ENCODE results near the gene HIVEP1. TPM values are rescaled to one million over a fixed set of nuclear protein-coding genes. Genes with fewer than 3 reads are reported as not detected.
"Not testable (repeated sequence)": the region's sequence is repeated elsewhere in the genome, so short reads cannot be mapped to it uniquely, and the experiment has no call there.

The HIVEP1 gene
- total and polyA plus RNA-seq, 2 of the 8 experiments (the other 6 are each of a cell fraction or from before 2014, with no cell fraction given) = 22.6 to 23.1 TPM

GRCh38 chr6:12176782-12177181 lies 164.7 kb downstream of the HIVEP1 start:
- H3K23ac ChIP-seq (ENCODE audit: insufficient read length); H2BK5ac ChIP-seq (ENCODE audit: low read depth, low read length); H2BK12ac ChIP-seq (ENCODE audit: low read depth, low read length); H2AK5ac ChIP-seq (ENCODE audit: low read depth, low read length); H4K5ac ChIP-seq (ENCODE audit: insufficient read length, low read depth, low read length); H4K8ac ChIP-seq (ENCODE audit: extremely low read depth, insufficient read depth, low read length); H2BK20ac ChIP-seq (ENCODE audit: low read length); H3K4me1 ChIP-seq (replicated peaks in 1 of 4; ENCODE audit: control insufficient read depth in 3 of 4, insufficient read depth in 4 of 4, low read length in 3 of 4); H4K91ac ChIP-seq (replicated peaks; ENCODE audit: insufficient read length, low read length); H3K79me1 ChIP-seq (ENCODE audit: low read depth, low read length); H2BK120ac ChIP-seq (replicated peaks; ENCODE audit: low read depth, low read length); H3K18ac ChIP-seq (ENCODE audit: extremely low read depth, low read length); H2BK15ac ChIP-seq (ENCODE audit: low read length); H3K36me3 ChIP-seq (ENCODE audit: control insufficient read depth in 2 of 4, insufficient read depth in 4 of 4, low read length in 3 of 4); H3K27ac ChIP-seq (ENCODE audit: low read depth, low read length); H3K56ac ChIP-seq (replicated peaks; ENCODE audit: insufficient read length, low read depth, low read length); H3K9ac ChIP-seq (replicated peaks in 1 of 4; ENCODE audit: extremely low read depth in 1 of 4, low read depth in 3 of 4, low read length in 3 of 4); H3K4me2 ChIP-seq (ENCODE audit: insufficient read depth in 1 of 2, low read depth in 2 of 2, low read length in 2 of 2); H3K9me3 ChIP-seq (ENCODE audit: insufficient read depth in 2 of 2, low read depth in 1 of 2, low read length in 1 of 2); CTCF ChIA-PET (ENCODE audit: partially characterized antibody); H4K20me1 ChIP-seq (replicated peaks in 1 of 2; ENCODE audit: control insufficient read depth in 1 of 2, insufficient read depth in 2 of 2, low read length in 2 of 2); H3K14ac ChIP-seq (ENCODE audit: insufficient read length); H3K4me3 ChIP-seq (ENCODE audit: extremely low read depth in 1 of 4, insufficient read depth in 2 of 4, low read depth in 3 of 4, low read length in 4 of 4); FAIRE-seq; H3K23me2 ChIP-seq (ENCODE audit: low read depth, low read length); H3K27me3 ChIP-seq (replicated peaks in 1 of 4; ENCODE audit: control insufficient read depth in 3 of 4, extremely low read depth in 1 of 4, insufficient read depth in 3 of 4, low read length in 3 of 4); DNase-seq (ENCODE audit: low read depth in 1 of 2, low spot score in 2 of 2); H3K79me2 ChIP-seq (ENCODE audit: control insufficient read depth in 1 of 2, insufficient read depth in 2 of 2, low read length in 2 of 2); H3K4ac ChIP-seq (replicated peaks; ENCODE audit: insufficient read length, low read depth, low read length); H2AFZ ChIP-seq (ENCODE audit: low read length): not testable (repeated sequence)
- TF ChIP-seq KDM1A (IDR thresholded peaks at IDR 0.05; ENCODE audit: borderline replicate concordance, low read length) = peak; percentile 59; the same call in 1 of the 2 replicates
- POLR2A ChIA-PET (ENCODE audit: partially characterized antibody) = interaction anchor here (1.2 kb wide), 1 partner anchor 14 kb away, joined by 3 read pairs; no protein-coding TSS in a partner anchor
- WGBS, 2 experiments (ENCODE audit: extremely low coverage in 1 of 2, insufficient coverage in 1 of 2, insufficient read length in 1 of 2, insufficient replicate concordance in 2 of 2, low coverage in 1 of 2, low lambda C conversion rate in 2 of 2, missing lambda C conversion rate in 1 of 2) = 79% methylated on average over 3 of the region's 3 CpGs; no CpG with 5 or more reads in 1 of the 2 experiments
